GM12875 (cell line): ENCODE results near the gene CPXM2.

Experiments used
- H3K4me3 ChIP-seq: one replicate; pipeline ENCODE4 v1.5.1; 2011; ENCODE audit warnings: low read depth, low read length, control low read depth
- CTCF ChIP-seq: IDR thresholded peaks from 2 replicates; pipeline ENCODE4 v1.5.1; 2011; ENCODE audit warnings: low read depth, mild to moderate bottlenecking, control low read depth, inconsistent platforms, low read length, moderate library complexity, borderline replicate concordance; ENCODE audit not compliant: insufficient read depth

The CPXM2 gene

GRCh38 chr10:123904834-123905409 lies 13.3 kb upstream of the CPXM2 start:
- no peak overlapping the region for H3K4me3 ChIP-seq
- TF ChIP-seq CTCF = no peak

- no peak overlapping the region for H3K4me3 ChIP-seq
- TF ChIP-seq CTCF = no peak
These were observed 12.0 kb upstream of the CPXM2 start for GRCh38 chr10:123903621-123904020.

- TF ChIP-seq CTCF = no peak
- no peak overlapping the region for H3K4me3 ChIP-seq
These were observed 10.0 kb upstream of the CPXM2 start for GRCh38 chr10:123901621-123902020.

GRCh38 chr10:123897146-123897545 lies 5.5 kb upstream of the CPXM2 start:
- no peak; the same call in 1 of the 2 replicates for TF ChIP-seq CTCF
- no peak overlapping the region for H3K4me3 ChIP-seq

GRCh38 chr10:123896246-123896927 lies 4.8 kb upstream of the CPXM2 start:
- TF ChIP-seq CTCF = no peak

GRCh38 chr10:123893651-123894050 lies 2.0 kb upstream of the CPXM2 start:
- H3K4me3 ChIP-seq = no peak overlapping the region
- TF ChIP-seq CTCF = no peak

More at GRCh38 chr10:123896246-123896927, 4.8 kb upstream of the CPXM2 start:
- H3K4me3 ChIP-seq = no peak overlapping the region

- no peak for TF ChIP-seq CTCF
- H3K4me3 ChIP-seq = no peak overlapping the region
These were observed 857 bp downstream of the CPXM2 start for GRCh38 chr10:123890756-123891143.
